Heart left ventricle (tissue), 13 donors: Measurements from ENCODE around the gene CNR1.

ENCODE experiments used
- CTCF ChIP-seq, 12 donors: fragments of 200-600 bp; sonication (generic) in 4 of 12; IDR thresholded peaks; one replicate each; pipeline versions ENCODE4 v1.5.0 to v1.8.0; 2018 to 2022; ENCODE audit warnings: antibody characterized with exemption in 12 of 12, mild to moderate bottlenecking in 5 of 12
- POLR2A ChIP-seq, 2 donors: fragments of 450-650 bp; IDR thresholded peaks; one replicate each; pipeline ENCODE4 v1.6.1; 2017; ENCODE audit warnings: antibody characterized with exemption in 2 of 2, mild to moderate bottlenecking in 2 of 2, moderate library complexity in 2 of 2
- donor health status: ischemic (EF 13 %, LVEDD 7.1; RV severe dilation, severe dysfunction).
- donor health status: DM: no; HTN: yes; CAD: no.
- donor health status: DM: no; HTN: no; CAD: no.
- donor health status: ischemic (EF 25% LVEDD 6.9; RV normal size, moderate dysfunction).
- donor health status: ischemic (EF 25% LVEDD 5.7; RV mildly dilated, moderate dysfunction).
- donor health status: ischemic (EF 35%, LVEDD 5.7; RV mildly dilated, moderate dysfunction).
- donor health status: nonischemic (EF 11% LVEDD 7.7; RV severe dilation, severe dysfunction).
- donor health status: DM: yes; HTN: yes; CAD: no.
- donor health status: PGD.
- donor health status: ischemic (EF 29% LVEDD 5.4; RV normal size, mild dysfunction).
- donor health status: nonischemic (EF 23%, LVEDD 6.1; RV moderate dilation, normal function).

- no peak for TF ChIP-seq POLR2A (IDR thresholded peaks at IDR 0.05)
- TF ChIP-seq CTCF (IDR thresholded peaks at IDR 0.05): no peak
Measured at GRCh38 chr6:88137915-88138314, 28.2 kb downstream of the CNR1 start.
